Right lobe of liver (tissue), 4 donors: ENCODE measurements around the gene TMEM203.

Experiments
- CTCF ChIP-seq, 4 donors: fragments of 200-600 bp in 3 of 4; fragments of 450-650 bp in 1 of 4; IDR thresholded peaks; one replicate each; pipeline versions ENCODE4 v1.5.1 to v1.8.0; 2016 to 2022; ENCODE audit warnings: antibody characterized with exemption in 4 of 4, mild to moderate bottlenecking in 2 of 4
- POLR2A ChIP-seq: fragments of 450-650 bp; IDR thresholded peaks from one replicate; pipeline ENCODE4 v1.6.1; 2017; ENCODE audit warnings: antibody characterized with exemption, mild to moderate bottlenecking
- donor health status: DM: no; HTN: no; CAD: no.
- donor health status: DM: no; HTN: no; CAD: no.
- donor health status: DM: no; HTN: yes; CAD: no.

- no peak for TF ChIP-seq CTCF (IDR thresholded peaks at IDR 0.05)
- peak; percentile 18 for TF ChIP-seq POLR2A
Measured at GRCh38 chr9:137198051-137198901, 7.2 kb downstream of the TMEM203 start.
